AG20443 (cell line): ENCODE data around the gene GNAO1.

Source experiments
- DNase-seq: peaks from one replicate; pipeline ENCODE4 v3.0.0; 2012; ENCODE audit warnings: low spot score, mixed read lengths

Gene GNAO1

DNA sequence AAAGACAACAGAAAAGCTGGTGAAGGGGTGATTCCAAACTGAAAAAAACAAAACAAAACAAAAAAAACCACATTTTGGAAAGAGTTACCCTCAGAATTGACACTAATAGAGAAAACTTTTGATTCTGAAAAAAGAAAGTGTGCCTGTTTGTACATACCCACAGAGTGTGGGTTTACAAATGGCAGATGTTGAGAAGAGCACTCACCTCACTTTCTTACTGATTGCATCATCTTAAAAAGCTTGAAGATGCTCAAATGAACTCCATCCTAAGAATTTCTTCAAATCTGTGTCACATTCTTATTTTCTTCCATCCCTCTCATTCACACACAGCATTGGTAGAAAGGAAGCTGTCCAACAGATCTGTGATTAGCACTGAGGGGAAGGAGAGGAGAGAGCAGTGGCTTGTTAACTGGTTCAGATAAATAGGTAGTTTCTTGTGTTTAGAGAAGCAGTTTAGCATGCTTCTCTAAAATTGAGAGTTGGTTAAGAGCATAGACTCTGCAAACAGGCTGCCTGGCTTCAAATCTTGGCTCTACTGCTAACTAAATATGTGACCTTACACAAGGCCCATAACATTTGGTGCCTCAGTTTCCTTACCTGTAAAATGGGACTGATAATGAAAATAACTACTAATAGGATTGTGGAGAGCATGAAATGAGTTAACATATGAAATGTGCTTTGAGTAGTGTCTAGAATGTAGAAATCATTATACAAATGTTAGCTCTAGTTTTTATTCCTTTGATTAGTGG lies 6.9 kb downstream of the GNAO1 start:
- DNase-seq, result no peak

DNA sequence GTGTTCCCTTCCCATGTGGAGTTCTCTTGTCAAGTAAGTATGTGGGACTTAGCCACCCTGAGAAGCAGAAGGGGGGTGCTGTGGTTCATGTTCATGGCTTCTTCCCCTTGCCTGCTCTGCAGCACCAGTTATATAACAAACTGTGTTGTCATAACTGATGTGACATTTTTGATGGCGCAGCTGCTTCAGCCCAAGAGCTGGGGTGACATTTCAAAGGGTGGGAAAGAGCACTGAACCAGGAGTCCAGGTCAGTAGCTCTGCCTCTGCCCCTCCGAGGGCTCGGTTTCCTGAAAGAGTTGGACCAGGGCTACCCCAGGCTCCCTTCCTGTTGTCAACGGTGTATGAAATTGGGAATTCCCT lies 7.4 kb downstream of the GNAO1 start:
- no peak for DNase-seq

GRCh38 chr16:56199164-56199563 lies 7.9 kb downstream of the GNAO1 start:
- no peak for DNase-seq

- DNase-seq, result no peak
Measured at GRCh38 chr16:56201030-56201429, 9.7 kb downstream of the GNAO1 start.

DNA sequence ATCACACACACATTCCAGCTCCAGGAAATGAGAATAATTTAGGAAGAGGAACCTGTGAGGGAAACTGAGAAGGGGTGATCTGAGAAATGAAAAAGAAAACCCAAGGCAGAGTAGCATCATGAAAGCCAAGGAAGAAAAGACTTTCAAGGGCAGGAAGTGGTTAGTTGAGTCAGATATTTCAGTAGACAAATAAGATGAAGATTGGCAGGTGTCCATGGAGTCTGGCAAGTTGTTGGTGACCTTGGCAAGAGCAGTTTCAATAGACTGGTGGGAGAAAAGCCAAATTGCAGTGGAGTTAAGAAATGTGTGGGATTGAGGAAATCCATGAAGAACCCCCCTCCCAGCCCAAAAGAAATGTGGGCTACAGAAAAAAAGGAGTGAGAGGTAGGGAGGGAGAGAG lies 10.7 kb downstream of the GNAO1 start:
- DNase-seq, result no peak

DNA sequence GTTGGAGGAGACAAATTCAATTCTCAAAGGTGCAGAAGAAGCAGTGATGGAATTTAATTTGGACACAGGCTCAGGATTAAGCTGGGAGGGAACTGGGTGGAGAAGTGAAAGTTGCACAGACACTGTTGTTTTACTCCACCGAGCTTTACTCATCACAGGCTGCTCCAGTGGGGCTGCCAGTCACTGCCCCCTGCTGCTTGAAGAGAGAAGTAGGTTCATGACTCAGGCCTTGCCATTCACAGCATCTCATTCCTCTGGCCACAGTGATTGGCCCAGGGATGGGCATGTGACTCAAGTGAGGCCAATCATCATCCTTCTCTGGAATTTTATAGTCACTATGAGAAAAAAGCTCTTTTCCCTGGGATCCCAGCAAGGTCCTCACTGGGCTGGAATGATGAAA lies 11.8 kb downstream of the GNAO1 start:
- peak; percentile 28 for DNase-seq

DNA sequence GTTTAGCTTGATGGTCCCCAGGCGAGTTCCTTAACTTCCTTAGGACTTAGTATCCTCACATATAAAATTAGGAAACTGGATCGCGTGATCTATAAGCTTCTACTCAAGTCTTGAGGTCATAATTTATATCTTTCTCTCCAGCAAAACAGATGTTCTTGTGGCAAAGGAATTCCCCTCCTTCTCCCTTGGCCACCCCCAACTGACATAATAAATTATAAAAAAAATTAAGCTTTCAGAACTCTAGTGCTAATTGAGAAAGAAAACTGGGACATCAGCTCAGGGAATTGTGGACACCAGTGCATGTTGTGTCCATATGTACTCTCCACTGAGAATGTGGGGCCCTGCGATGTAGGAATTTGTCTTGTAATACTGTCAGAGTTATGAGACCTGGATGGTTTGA lies 13.5 kb downstream of the GNAO1 start:
- no peak for DNase-seq

DNA sequence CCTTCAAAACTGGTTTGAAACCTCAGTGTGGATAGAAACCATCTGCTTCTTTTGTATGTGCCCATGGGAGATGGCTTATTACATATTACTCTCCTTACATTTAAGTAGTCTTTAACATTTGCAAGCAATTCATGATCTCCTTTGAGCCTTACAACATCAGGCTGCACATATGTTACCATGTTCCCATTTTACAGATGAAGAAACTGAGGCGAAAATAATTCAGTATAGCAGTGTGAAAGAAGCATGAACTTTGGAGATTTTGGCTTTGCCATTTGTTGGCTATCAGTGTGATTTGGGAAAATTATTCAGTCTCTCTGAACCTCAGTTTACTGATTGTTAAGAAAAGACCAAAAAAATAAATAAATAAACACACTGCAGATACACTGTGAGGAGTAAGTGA lies 15.7 kb downstream of the GNAO1 start:
- no peak for DNase-seq

DNA sequence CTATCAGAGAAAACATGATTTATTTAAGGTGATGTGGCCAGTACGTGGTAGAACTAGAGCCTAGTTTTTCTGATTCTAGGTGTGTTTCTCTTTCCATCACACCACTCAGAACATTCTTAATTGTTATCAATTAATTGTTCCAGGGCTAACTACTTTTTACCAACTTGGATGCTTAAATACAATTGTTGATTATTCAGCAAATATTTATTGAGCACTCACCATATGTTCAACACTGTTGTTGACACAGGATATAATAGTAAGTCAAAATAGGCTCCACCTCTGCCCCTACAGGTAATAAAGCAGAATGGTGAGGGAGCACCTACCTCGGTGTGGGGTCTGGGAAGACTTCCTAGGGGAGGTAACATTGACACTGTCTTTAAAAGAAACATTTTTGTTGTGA lies 16.1 kb downstream of the GNAO1 start:
- no peak for DNase-seq

GRCh38 chr16:56211435-56211981 lies 20.2 kb downstream of the GNAO1 start:
- peak; percentile 25 for DNase-seq

- no peak for DNase-seq
Measured at GRCh38 chr16:56212144-56212543, 20.9 kb downstream of the GNAO1 start.

DNA sequence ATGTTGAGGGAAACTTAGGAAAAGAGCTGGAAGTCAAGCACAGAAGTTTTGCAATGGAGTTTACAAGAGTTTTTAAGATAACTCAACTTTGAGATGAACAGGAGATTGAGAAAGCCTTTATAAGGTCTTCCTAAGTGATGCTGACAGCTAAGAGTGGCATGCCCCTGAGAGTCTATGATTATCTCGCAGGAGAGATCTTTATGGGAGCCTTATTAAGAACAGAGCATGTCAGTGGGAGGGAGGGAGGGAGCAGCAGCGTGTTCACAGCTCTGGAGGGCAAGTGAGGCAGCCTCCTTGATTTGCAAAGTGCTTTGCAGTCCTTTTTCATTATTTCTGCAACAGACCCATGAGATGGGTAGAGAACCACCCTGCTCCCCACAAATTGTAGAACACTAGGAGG lies 30.7 kb downstream of the GNAO1 start:
- no peak for DNase-seq

GRCh38 chr16:56222474-56222997 lies 31.2 kb downstream of the GNAO1 start:
- no peak for DNase-seq

GRCh38 chr16:56225017-56225742 lies 33.9 kb downstream of the GNAO1 start:
- DNase-seq, result no peak

DNA sequence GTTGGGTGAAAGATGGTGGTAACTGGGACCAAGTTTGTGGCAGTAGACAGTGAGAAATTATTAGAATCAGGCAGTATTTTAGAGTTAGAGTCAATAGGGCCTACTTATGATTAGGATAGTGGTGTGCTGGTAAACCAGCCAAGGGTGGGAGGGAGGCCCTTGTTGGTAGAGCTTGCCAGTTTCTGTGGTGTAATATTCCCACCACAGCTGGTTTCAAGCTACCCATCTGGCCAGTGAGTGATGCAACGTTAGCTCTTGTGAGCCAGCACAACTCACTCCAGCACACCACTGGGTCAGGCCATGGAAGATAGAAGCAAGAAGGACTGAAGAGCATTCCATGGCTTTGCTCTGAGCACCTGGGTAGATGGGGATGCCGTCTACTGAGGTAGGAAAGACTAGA lies 34.9 kb downstream of the GNAO1 start:
- DNase-seq, result peak; percentile 29

DNA sequence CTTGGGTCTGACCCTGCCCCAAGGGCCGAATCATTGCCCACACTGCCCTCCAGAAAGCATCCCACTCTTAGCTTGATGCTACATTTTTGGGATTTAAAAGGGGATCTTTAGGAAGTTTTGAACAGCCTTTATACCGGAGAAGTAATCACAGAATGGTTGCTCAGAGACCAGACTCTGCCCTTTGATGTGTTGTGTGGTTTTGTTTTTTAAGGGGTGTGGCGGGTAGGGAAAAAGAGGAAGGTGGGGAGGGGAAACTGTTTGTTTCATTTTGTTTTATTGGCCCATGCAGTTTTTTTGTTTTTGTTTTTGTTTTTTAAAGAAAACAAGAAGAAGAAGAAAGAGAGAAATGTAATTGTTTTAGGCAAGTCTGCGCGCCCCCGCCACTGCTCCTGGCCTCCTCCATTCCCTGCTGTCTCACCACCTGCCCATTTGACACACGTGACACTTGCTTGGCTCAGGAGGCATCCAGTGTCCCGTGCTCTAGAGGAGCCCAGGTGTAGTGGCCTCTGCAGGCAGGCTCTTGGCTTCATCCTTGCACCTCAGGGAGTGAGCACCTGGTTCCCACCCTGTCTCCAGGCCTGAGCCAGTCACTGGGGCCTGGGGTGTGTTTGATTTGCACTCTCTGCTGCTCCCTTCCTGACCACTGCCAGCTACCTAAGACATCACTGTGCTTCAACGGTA lies 35.7 kb downstream of the GNAO1 start:
- no peak for DNase-seq

DNA sequence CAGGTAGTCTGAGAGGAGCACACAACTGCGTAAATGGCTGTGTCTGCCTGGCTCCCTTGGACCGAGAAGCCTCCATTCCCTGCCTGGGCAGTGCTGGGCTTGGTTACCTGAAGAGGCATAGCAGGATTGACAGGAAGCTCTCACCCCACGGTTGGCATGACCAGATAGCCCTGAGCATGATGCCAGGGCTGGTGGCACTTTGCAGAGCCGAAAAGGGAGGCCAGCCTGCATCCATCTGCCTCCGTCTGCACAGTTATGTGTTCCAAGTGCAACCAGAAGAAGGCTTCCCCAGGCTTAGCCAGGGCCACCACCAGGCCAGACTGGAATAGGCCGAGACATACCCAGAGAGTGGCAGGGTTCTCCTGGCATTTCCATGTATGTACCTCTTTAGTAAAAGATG lies 36.6 kb downstream of the GNAO1 start:
- DNase-seq, result no peak

DNA sequence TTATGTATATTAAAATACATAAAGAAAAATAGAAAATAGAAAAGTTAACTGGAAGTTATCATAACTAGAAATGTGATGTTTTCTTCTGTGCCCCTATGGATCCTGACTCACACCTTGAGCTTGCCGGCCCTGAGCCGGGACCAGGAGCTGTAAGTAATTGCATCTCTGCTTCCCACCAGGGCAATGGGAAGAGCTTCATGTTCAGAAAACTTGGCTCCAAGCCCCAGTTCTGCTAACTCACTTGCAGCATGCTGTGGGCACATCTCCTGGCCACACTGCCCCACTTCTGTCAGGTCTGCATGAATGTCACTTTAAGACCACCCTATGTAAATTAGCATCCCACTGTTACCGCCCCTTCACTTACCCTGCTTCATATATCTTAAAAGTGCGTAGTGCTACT lies 37.2 kb downstream of the GNAO1 start:
- no peak for DNase-seq

GRCh38 chr16:56233795-56234566 lies 42.7 kb downstream of the GNAO1 start:
- no peak for DNase-seq

DNA sequence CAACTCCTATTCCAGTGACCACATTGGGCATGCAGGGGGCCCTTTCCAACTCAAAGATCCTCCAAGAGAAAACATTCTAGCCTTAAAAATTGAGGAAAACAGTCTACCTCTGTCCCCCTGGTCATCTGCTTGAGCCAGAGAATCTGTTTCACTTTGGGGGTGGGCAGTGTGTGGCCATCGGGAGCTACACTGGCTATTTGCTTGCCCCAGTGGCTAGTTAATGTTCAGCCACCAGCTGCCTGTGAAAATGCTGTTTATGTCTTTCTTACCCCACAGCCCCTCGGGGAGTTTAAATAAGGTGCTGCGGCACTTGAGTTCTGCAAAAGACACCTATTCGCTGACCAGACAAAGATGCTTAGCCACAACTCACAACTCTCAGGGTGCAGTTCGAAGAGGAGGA lies 43.4 kb downstream of the GNAO1 start:
- DNase-seq, result no peak

GRCh38 chr16:56237451-56237930 lies 46.2 kb downstream of the GNAO1 start:
- peak; percentile 31 for DNase-seq

DNA sequence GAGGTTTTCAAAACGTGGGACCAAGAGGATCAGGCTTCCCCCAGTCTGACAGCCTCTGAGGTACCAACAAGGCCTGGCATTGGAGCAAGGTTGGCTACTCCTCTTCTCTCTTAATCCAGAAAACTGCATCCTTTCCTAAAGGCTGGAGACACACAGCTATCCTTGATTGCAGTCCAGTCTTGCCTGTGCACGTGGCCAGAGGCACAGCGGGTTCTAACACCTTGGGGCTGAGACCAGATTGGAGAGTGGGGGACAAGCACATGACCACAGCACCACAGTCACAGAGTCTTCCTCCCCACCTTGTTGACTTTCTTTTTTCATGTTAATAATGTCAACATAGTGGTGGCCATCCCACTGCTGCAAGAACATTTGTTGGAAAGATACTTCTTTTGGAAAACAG lies 46.9 kb downstream of the GNAO1 start:
- no peak for DNase-seq
